PFSK-1 (cell line): ENCODE data around the gene CNGA3.

Experiments used
- FOXP2 ChIP-seq: optimal IDR thresholded peaks from 2 replicates; pipeline ENCODE3; 2011; ENCODE audit warnings: borderline replicate concordance, control low read depth, inconsistent platforms; ENCODE audit not compliant: insufficient read depth; ENCODE audit errors: extremely low read length, extremely low read depth
- POLR2AphosphoS5 ChIP-seq: IDR thresholded peaks from 2 replicates; pipeline ENCODE4 v1.6.1; 2012; ENCODE audit warnings: low read depth, mild to moderate bottlenecking, control low read depth, low read length, moderate library complexity
- SIN3A ChIP-seq: IDR thresholded peaks from 2 replicates; pipeline ENCODE4 v1.6.1; 2012; ENCODE audit warnings: mild to moderate bottlenecking, low read length, moderate library complexity, borderline replicate concordance; ENCODE audit not compliant: insufficient read depth

DNA sequence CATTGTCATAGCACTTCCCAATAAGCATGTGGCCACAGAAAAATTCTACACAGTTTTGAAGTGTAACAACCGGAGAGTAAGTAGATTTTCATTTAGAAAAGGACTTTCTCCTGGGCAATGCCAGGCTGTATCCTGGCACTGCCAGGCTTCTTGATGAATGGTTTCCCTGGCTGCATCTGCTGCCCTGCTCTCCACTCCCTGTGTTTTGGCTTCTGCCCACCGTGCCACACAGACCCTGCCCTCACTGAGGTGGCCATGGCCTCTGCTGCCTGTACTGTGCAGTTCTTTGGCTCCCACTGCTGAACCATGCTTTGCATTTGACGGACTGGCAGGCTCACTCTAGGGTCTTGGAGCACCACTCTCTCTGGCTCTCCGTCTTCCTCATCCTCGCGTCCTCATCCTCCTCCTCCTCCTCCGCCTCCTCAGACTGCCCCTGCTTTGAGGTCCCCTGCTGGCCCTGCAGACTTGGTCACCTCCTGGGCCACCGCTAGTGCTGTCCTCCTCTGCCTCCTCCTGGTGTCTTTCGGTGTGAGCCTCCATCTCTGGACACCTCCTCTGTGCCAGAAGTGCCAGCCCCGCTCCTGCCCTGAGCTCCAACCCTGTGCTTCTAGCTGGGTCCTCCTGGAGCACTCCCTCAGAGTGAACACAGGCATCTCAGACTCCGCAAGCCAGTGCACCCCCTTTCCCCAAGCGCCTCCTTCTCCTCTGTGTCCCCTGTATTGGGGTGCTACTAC is 45.9 kb upstream of the CNGA3 start:
- TF ChIP-seq POLR2AphosphoS5 (no peak), FOXP2 (no peak), SIN3A (no peak)
